PC-9 (cell line): Measurements from ENCODE around the gene FKBP1A.

Source experiments
- CTCF ChIP-seq: fragments of 200-600 bp; sonication (generic); conservative IDR thresholded peaks from 2 replicates; pipeline ENCODE4 v1.6.1; 2017; ENCODE audit warnings: mixed run types, antibody characterized with exemption, mild to moderate bottlenecking, moderate library complexity
- EZH2 ChIP-seq: fragments of 200-600 bp; sonication (generic); IDR thresholded peaks from 2 replicates; pipeline ENCODE4 v1.8.0; 2017; ENCODE audit warnings: antibody characterized with exemption, low read depth

GRCh38 chr20:1392443-1392692 is 486 bp downstream of the FKBP1A start:
- TF ChIP-seq CTCF (no peak), EZH2 (no peak)
